Ovary (tissue), 9 donors: Measurements from ENCODE around the gene RASL12. TPM values are rescaled to one million over a fixed set of nuclear protein-coding genes. Genes with fewer than 3 reads are reported as not detected.

Experiments used
- DNase-seq, 5 donors: peaks; one replicate each; pipeline ENCODE4 v3.0.0-alpha.2; 2019 to 2020
- H3K27ac ChIP-seq, 2 donors: fragments of 200-600 bp; one replicate each; pipeline versions ENCODE4 v1.5.1 to v1.8.0; 2019 to 2022
- H3K27me3 ChIP-seq: fragments of 200-600 bp; one replicate; pipeline ENCODE4 v1.8.0; 2022
- H3K36me3 ChIP-seq: fragments of 200-600 bp; sonication (generic); one replicate; pipeline ENCODE4 v1.5.1; 2019
- H3K4me1 ChIP-seq: one replicate; pipeline ENCODE4 v1.8.1; 2013; ENCODE audit warnings: mild to moderate bottlenecking, moderate library complexity; ENCODE audit not compliant: insufficient read depth
- H3K4me3 ChIP-seq: fragments of 200-600 bp; sonication (generic); one replicate; pipeline ENCODE4 v1.5.1; 2017
- H3K9me3 ChIP-seq, 2 donors: fragments of 200-600 bp in 1 of 2; sonication (generic) in 1 of 2; one replicate each; pipeline versions ENCODE4 v1.5.1 to v1.8.1; 2013 to 2019; ENCODE audit warnings: mild to moderate bottlenecking in 1 of 2, moderate library complexity in 1 of 2
- CTCF ChIP-seq, 3 donors: fragments of 450-650 bp in 2 of 3; fragments of 200-600 bp in 1 of 3; IDR thresholded peaks; one replicate each; pipeline versions ENCODE4 v1.5.1 to v1.8.0; 2016 to 2022; ENCODE audit warnings: antibody characterized with exemption in 3 of 3, mild to moderate bottlenecking in 1 of 3
- EP300 ChIP-seq: sonication (generic); formaldehyde crosslinking; IDR thresholded peaks from one replicate; pipeline ENCODE4 v1.6.1; 2017; ENCODE audit warnings: antibody characterized with exemption
- POLR2A ChIP-seq: fragments of 450-650 bp; IDR thresholded peaks from one replicate; pipeline ENCODE4 v1.6.1; 2017; ENCODE audit warnings: antibody characterized with exemption, mild to moderate bottlenecking, moderate library complexity
- WGBS, 3 donors: extraction: QIAGEN DNeasy Blood & Tissue Kit in 1 of 3; methylation state at CpG; one replicate each; pipeline versions ENCODE4 v1.1.5 to v1.1.7; 2013 to 2017; 5-methylcytosine and 5-hydroxymethylcytosine counted together
- intact Hi-C, 4 donors: fragments of 100-400 bp; cut with DNase I; formaldehyde crosslinking; loops; one replicate each; pipeline versions ENCODE4 v1.11.0 to v1.15.1; 2022 to 2023
- polyA plus RNA-seq, 2 donors: library from polyadenylated mRNA; stranded (reverse); fragments of 200-250 nt in 1 of 2; fragments of 350-450 nt in 1 of 2; fragmentation: Illumina TruSeq in 1 of 2; extraction: RNeasy Lipid Tissue Mini Kit (QIAGEN cat#74804) in 1 of 2; gene quantifications; one replicate each; pipeline ENCODE4 v1.2.3, GENCODE V29; 2013 to 2014
- small RNA-seq: library from RNA; depleted of rRNA; stranded (forward); fragments of <200 nt; gene quantifications from one replicate; pipeline ENCODE3, GENCODE V24; 2016
- total RNA-seq, 7 donors: library from RNA; depleted of rRNA in 2 of 7; stranded (reverse); fragments of >200 nt in 2 of 7; fragmentation: NEBNext Ultra II Directional in 3 of 7; extraction: Animal tissue kit (Norgen Biotek cat#: 25700) in 3 of 7; gene quantifications; one replicate each; pipeline versions ENCODE4 v1.1.0 to v1.2.4, GENCODE V29; 2016 to 2023
- donor health status: DM: no; HTN: no; CAD: no; lungs with moderate emphysema.
- donor health status: DM: no; HTN: no; CAD: no.
- donor health status: Bipolar disorder and iron deficiency.
- donor health status: DM: yes; HTN: yes; CAD: no.
- donor health status: DM: no; HTN: no; CAD: no.
- donor health status: DM: yes; HTN: yes; CAD: no.

The RASL12 gene
- total and polyA plus RNA-seq, 9 donors = 4.8 to 31.1 (median 17.4) TPM

- no peaks in the 10 kb centered on the region for H3K36me3 ChIP-seq
- 43 to 53% (median 51%) methylated on average over 2 of the region's 2 CpGs for WGBS, 3 donors
Measured at GRCh38 chr15:65008983-65009382, 58.8 kb downstream of the RASL12 start.

GRCh38 chr15:65006876-65007275 is 60.9 kb downstream of the RASL12 start:
- no peaks in the 10 kb centered on the region for H3K36me3 ChIP-seq
- DNase-seq = no peak

More at GRCh38 chr15:65008983-65009382, 58.8 kb downstream of the RASL12 start:
- Histone ChIP-seq H3K4me3 (no peak overlapping the region), H3K27ac (no peak overlapping the region), H3K9me3 (peaks cover 0 to 6% of the 10 kb centered on the region in 2 donors), H3K4me1 (no peaks in the 10 kb centered on the region), H3K27me3 (no peaks in the 10 kb centered on the region)
- intact Hi-C loops = no loop called here
- TF ChIP-seq EP300 (no peak), CTCF (IDR thresholded peaks at IDR 0.05) (no peak), POLR2A (no peak)
- no peak for DNase-seq

GRCh38 chr15:65004993-65005392 is 62.8 kb downstream of the RASL12 start:
- Histone ChIP-seq H3K27ac (no peak overlapping the region), H3K4me1 (no peaks in the 10 kb centered on the region), H3K36me3 (no peaks in the 10 kb centered on the region), H3K9me3 (no peaks in the 10 kb centered on the region), H3K27me3 (no peaks in the 10 kb centered on the region), H3K4me3 (no peak overlapping the region)
- WGBS, 3 donors = 36 to 53% (median 47%) methylated on average over 3 of the region's 3 CpGs
- DNase-seq = no peak
- TF ChIP-seq EP300 (no peak), POLR2A (no peak), CTCF (IDR thresholded peaks at IDR 0.05) (no peak)
- intact Hi-C loops = no loop called here

More at GRCh38 chr15:65006876-65007275, 60.9 kb downstream of the RASL12 start:
- Histone ChIP-seq H3K4me1 (no peaks in the 10 kb centered on the region), H3K27ac (no peak overlapping the region), H3K27me3 (no peaks in the 10 kb centered on the region), H3K9me3 (no peaks in the 10 kb centered on the region), H3K4me3 (no peak overlapping the region)
- intact Hi-C loops = no loop called here
- 86 to 89% (median 87%) methylated on average over 3 of the region's 3 CpGs for WGBS, 3 donors
- TF ChIP-seq EP300 (no peak), POLR2A (no peak)

Small RNAs within 50 kb of the gene (small RNA-seq; reads per million reads assigned to genes)
- not detected for gene AC013553.1

Other genes starting within 250 kb of the RASL12 start
- gene PIF1, start 242.3 kb downstream of the RASL12 start, total RNA-seq = 1 to 10 TPM in 2 of 7 donors, under 1 TPM in 3, not detected in 2; 0.18 to 1.4 (median 0.37) TPM
- gene PIF1, start 242.3 kb downstream of the RASL12 start, polyA plus RNA-seq = under 1 TPM; 0.98 to 0.99 TPM
- 10 to 100 TPM; 12.6 to 42.7 (median 27.9) TPM for gene PLEKHO2, start 226.1 kb downstream of the RASL12 start, total RNA-seq
- 10 to 100 TPM; 16.6 to 19.5 TPM for gene PLEKHO2, start 226.1 kb downstream of the RASL12 start, polyA plus RNA-seq
- gene ANKDD1A, start 156.1 kb downstream of the RASL12 start, total RNA-seq = 10 to 100 TPM in 5 of 7 donors, 1 to 10 TPM in 2; 5.7 to 29.4 (median 12.1) TPM
- 1 to 10 TPM; 6.2 to 10.0 TPM for gene ANKDD1A, start 156.1 kb downstream of the RASL12 start, polyA plus RNA-seq
- gene SPG21, start 78.1 kb downstream of the RASL12 start, total RNA-seq = 10 to 100 TPM; 60.6 to 90.6 (median 84.0) TPM
- 100 to 1,000 TPM in 1 of 2 donors, 10 to 100 TPM in 1; 59.7 to 123 TPM for gene SPG21, start 78.1 kb downstream of the RASL12 start, polyA plus RNA-seq
- 10 to 100 TPM; 16.8 to 30.3 (median 20.0) TPM for gene MTFMT, start 38.4 kb downstream of the RASL12 start, total RNA-seq
- 10 to 100 TPM; 11.5 to 15.8 TPM for gene MTFMT, start 38.4 kb downstream of the RASL12 start, polyA plus RNA-seq
- gene SLC51B, start 22.6 kb downstream of the RASL12 start, total RNA-seq = under 1 TPM in 2 of 7 donors, not detected in 5; 0.27 to 0.31 TPM
- under 1 TPM in 1 of 2 donors, not detected in 1; 0.22 TPM for gene SLC51B, start 22.6 kb downstream of the RASL12 start, polyA plus RNA-seq
- under 1 TPM in 4 of 7 donors, not detected in 3; 0.07 to 0.28 (median 0.11) TPM for gene KBTBD13, start 8.8 kb upstream of the RASL12 start, total RNA-seq
- gene KBTBD13, start 8.8 kb upstream of the RASL12 start, polyA plus RNA-seq = under 1 TPM; 0.07 to 0.10 TPM
- gene UBAP1L, start 47.2 kb upstream of the RASL12 start, total RNA-seq = 1 to 10 TPM; 4.4 to 9.9 (median 7.6) TPM
- gene UBAP1L, start 47.2 kb upstream of the RASL12 start, polyA plus RNA-seq = 1 to 10 TPM; 2.5 to 4.4 TPM
- 10 to 100 TPM; 23.2 to 41.1 (median 32.8) TPM for gene PDCD7, start 65.8 kb upstream of the RASL12 start, total RNA-seq
- gene PDCD7, start 65.8 kb upstream of the RASL12 start, polyA plus RNA-seq = 10 to 100 TPM; 16.4 to 29.8 TPM
- 10 to 100 TPM; 37.1 to 44.2 (median 41.1) TPM for gene CLPX, start 117.4 kb upstream of the RASL12 start, total RNA-seq
- gene CLPX, start 117.4 kb upstream of the RASL12 start, polyA plus RNA-seq = 10 to 100 TPM; 19.0 to 44.4 TPM
- 10 to 100 TPM in 3 of 7 donors, 1 to 10 TPM in 4; 1.2 to 24.3 (median 4.6) TPM for gene CILP, start 143.5 kb upstream of the RASL12 start, total RNA-seq
- 10 to 100 TPM in 1 of 2 donors, 1 to 10 TPM in 1; 1.6 to 34.1 TPM for gene CILP, start 143.5 kb upstream of the RASL12 start, polyA plus RNA-seq
- 10 to 100 TPM in 5 of 7 donors, 1 to 10 TPM in 2; 8.8 to 20.2 (median 13.4) TPM for gene PARP16, start 218.9 kb upstream of the RASL12 start, total RNA-seq
- gene PARP16, start 218.9 kb upstream of the RASL12 start, polyA plus RNA-seq = 10 to 100 TPM; 12.1 to 19.2 TPM
- gene RNU5A-1, start 228.1 kb upstream of the RASL12 start, total RNA-seq = not detected
- gene RNU5A-1, start 228.1 kb upstream of the RASL12 start, polyA plus RNA-seq = not detected
- gene RNU5B-1, start 236.7 kb upstream of the RASL12 start, total RNA-seq = 10 to 100 TPM in 5 of 7 donors, not detected in 2; 22.1 to 67.7 (median 29.6) TPM
- not detected for gene RNU5B-1, start 236.7 kb upstream of the RASL12 start, polyA plus RNA-seq